ENCODE measurements around the gene ADCY3.

- TF ChIP-seq CTCF (IDR thresholded peaks at IDR 0.05) (no peak), POLR2A (IDR thresholded peaks at IDR 0.05) (no peak)
Observed at GRCh38 chr2:24824071-24824588, 95.9 kb downstream of the ADCY3 start.

All from esophagus squamous epithelium (tissue), 4 donors.